Fibroblast of skin of left quadriceps (primary cell): ENCODE measurements around the gene HMGCL.

Experiments used
- DNase-seq, 2 experiments: peaks; one replicate each; pipeline ENCODE4 v3.0.0-alpha.2; 2013; ENCODE audit warnings: low read depth in 2 of 2

Gene HMGCL

DNA sequence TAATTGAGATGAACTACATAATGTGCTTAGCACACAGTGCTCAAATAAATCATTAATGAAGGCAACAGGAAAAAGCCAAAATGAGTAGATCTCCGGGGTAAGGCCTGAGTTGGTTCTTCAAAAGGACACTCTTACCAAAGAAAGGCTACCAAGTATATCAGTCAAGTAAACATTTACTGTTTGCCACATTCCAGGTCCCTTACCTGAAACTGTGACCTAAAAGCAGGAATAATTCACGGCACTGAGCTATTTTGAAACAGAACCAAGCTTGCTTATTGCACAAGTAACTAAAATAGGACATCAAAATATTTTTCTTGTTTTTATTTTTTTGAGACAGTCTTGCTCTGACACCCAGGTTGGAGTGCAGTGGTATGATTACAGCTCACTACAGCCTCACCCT, 49.0 kb downstream of the HMGCL start:
- no peak for DNase-seq

DNA sequence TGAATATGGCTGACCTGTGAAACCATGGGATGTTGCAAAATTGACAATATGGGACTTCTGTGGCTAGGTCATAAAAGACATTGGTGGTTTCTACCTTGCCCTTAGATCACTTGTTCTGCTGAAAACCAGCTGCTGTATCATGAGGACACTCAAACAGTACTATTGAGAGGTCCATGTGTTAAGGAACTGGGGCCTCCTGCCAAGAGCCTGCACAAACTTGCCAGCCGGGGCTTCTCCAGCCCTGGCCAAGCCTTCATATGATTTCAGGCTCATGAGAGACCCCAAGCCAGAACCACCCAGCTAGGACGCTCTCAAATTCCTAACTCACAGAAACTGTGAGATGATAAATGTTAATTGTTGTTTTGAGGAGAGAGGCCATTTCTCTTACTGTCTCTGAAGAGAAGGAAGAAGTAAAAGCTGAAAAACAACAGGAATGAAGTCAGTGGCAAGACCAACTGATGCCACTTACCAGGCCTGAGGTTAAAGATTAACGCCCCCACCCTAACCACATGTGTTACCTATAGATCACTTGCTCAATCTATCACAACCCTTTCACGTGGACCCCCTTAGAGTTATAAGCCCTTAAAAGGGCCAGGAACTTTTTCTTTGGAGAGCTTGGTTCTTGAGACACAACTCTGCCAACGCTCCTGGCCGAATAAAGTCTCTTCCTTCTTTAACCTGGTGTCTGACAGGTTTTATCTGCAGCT, 50.9 kb downstream of the HMGCL start:
- DNase-seq: no peak

DNA sequence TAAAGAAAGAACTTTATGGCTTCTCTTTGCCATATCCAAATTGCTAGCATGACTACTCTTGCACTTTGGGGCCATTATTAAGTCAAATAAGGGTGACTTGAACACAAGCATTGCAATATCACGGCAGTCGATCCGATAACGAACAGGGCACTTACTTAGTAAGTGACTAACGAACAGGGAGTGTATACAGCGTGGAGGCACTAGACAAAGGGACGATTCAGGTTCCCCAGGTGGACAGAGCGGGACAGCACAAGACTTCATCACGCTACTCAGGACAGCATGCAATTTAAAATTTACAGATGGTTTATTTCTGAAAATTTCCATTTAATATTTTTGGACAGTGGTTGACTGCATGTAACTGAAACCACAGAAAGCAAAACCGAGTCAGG, 52.4 kb downstream of the HMGCL start:
- no peak for DNase-seq

DNA sequence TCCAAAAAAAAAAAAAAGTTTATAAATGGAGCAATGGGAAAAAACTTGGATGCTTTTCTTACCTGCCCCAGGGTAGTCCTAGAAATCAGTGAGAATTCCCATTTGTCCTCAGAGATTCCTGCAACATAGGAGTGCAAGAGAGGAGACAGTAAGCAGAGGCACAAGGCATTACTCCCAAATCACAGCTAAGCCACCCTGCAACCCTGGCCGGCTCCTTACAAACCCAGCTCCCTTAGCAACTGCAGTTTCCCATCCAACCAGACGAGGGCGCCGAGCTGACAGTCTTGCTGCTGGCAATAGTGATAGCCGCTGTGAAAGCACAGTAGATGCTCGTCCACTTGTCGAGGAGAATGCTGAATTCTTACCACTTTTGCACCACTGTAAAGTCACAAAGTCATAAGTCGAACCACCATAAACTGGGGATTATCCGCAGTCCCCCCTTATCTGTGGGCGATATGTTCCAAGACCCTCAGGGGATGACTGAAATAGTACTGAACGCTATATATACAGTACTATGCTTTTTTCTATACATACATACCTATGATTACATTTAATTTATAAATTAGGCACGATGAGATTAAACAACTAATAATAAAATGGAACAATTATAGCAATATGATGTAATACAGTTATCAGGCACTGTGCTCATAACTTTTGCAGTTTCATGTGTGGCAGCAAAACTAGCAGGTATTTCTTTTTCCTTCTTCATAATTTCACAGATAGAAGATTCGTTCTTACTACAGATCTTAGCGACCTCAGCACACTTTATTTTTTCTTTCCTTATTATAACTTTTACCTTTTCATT, 53.0 kb downstream of the HMGCL start:
- DNase-seq: peak; percentile 43 to 44

DNA sequence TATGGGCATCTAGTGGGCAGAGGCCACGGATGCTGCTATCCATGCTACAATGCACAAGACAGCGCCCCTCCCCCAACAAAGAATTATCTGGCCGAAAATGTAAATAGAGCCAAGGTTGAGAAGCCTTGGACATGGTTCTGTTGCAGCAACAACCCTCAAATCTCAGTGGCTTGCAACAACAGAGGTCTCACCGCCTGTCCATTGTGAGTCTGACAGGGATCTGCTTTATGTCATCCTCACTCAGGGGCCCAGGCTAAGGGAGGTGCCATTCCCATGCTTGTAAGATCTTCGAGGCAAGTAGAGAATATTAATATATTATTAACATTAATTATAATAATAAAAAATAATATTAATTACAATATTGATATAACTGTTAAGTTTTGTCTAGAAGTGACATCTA, 56.5 kb downstream of the HMGCL start:
- no peak for DNase-seq

DNA sequence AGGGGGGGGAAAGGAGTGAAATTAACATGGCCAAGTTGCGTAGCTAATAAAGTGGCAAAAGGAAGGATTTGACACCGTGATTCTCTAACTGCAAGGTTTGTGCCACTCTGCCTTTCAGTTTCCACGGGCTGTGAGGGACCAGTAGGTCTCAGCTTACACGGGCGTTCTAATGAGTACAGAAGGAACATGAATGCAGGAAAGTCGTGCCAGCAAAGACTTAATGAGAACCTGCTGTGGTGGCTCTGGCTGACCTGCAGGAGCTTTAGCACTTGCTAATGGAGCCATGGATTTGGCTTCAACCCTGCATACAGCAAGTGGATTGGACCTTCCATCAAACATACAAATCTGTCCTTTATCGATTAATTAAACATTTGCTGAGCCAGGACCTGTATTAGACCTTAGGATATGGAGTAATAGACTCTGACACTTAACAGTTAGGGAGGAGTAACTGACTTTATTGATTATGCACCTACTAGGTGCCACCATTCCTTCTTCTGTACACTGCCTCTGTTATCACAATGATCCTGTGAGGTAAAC, 62.1 kb downstream of the HMGCL start:
- DNase-seq: no peak

DNA sequence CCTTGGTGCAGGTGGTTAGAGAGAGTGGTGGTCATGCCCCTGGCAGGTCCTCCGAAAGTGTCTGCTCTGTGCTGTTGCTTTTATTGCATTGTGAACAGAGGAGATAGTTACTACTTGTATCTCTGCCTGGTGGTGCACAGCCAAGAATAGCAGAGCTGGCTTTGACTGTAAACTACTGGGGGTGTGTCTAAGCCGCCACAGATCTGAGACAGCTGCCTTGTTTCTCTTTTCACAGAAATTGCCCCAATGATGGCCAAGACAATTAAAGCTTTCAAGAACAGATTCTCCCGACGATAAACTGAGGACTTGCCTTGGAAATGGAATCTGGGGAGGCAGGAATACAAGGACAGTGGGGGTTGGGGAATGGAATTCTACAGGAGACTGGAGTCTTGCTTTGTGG, 66.0 kb downstream of the HMGCL start:
- DNase-seq: no peak

DNA sequence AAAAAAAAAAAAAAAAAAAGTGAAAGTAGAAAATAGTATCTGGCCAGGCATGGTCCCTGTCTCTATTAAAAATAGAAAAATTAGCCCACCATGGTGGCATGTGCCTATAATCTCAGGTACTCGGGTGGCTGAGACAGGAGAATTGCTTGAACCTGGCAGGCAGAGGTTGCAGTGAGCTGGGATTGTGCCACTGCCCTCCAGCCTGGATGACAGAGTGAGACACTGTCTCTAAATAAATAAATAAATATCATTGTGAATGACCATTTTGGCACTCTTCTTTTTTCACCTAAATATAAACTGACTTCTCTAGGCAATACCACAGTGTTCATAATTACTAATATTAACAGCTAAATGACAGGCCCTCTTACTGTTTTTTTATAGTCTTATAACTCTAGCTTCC, 67.4 kb downstream of the HMGCL start:
- DNase-seq: no peak

DNA sequence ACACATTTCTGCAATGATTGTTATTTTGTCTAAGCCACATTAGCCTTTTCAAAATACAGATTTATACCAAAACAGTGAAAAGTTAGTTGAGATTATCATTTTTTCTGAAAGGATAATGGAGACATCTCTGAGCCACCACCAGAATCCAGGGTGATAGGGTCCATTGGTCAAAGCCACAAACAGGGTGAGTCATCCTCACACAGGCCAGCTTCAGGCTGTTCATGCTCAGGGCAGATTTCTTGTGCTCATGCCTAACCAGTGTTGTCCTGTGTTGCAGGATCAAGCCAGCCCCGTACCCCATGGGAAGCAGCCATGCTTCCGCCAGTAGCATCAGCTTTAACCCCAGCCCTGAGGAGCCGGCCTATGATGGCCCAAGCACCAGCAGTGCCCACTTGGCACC, 68.6 kb downstream of the HMGCL start:
- no peak for DNase-seq

DNA sequence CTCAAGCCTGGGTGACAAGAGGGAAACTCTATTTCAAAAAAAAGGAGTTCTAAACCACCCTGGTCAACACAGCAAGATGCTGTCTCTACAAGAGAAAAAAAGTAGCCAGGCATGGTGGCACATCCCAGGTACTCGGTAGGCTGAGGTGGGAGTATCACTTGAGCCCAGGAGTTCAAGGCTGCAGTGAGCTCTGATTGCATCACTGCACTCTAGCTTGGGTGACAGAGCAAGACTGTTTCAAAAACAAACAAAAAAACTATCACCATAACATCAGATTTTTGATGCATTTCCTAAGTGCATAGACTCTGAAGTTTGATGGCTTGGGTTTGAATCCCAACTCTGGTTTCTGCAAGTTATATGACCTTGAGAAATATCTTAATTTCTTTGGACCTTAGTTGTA, 72.3 kb downstream of the HMGCL start:
- no peak for DNase-seq
